Loucy (cell line): ENCODE results near the gene HYOU1.

Experiments
- CTCF ChIP-seq: fragments of 200-600 bp; sonication (generic); conservative IDR thresholded peaks from 2 replicates; pipeline ENCODE4 v1.5.1; 2014; ENCODE audit warnings: mild to moderate bottlenecking, antibody characterized with exemption, low read length
- EZH2phosphoT487 ChIP-seq: fragments of 200-600 bp; IDR thresholded peaks from 2 replicates; pipeline ENCODE4 v1.6.1; 2018; ENCODE audit warnings: antibody characterized with exemption, mild to moderate bottlenecking, moderate library complexity, borderline replicate concordance

GRCh38 chr11:118998388-118998717 lies 58.7 kb downstream of the HYOU1 start:
- no peak for TF ChIP-seq CTCF
- no peak for TF ChIP-seq EZH2phosphoT487
